OCI-LY7 (cell line): ENCODE measurements around the gene DEPDC1B.
"Not testable (repeated sequence)": the region's sequence is repeated elsewhere in the genome, so short reads cannot be mapped to it uniquely, and the experiment has no call there.

Experiments used
- EZH2phosphoT487 ChIP-seq: fragments of 200-600 bp; sonication (generic); IDR thresholded peaks from 2 replicates; pipeline ENCODE4 v1.6.1; 2018; ENCODE audit warnings: low read depth, borderline replicate concordance, mild to moderate bottlenecking, mixed run types, antibody characterized with exemption, low read length, moderate library complexity, mixed read lengths
- TF ChIP-seq, protein P1 (sequence below): fragments of 200-600 bp; sonication (generic); conservative IDR thresholded peaks from 2 replicates; pipeline ENCODE4 v1.5.1; 2014; ENCODE audit warnings: mild to moderate bottlenecking, antibody characterized with exemption, low read length, moderate library complexity, mixed read lengths

DNA sequence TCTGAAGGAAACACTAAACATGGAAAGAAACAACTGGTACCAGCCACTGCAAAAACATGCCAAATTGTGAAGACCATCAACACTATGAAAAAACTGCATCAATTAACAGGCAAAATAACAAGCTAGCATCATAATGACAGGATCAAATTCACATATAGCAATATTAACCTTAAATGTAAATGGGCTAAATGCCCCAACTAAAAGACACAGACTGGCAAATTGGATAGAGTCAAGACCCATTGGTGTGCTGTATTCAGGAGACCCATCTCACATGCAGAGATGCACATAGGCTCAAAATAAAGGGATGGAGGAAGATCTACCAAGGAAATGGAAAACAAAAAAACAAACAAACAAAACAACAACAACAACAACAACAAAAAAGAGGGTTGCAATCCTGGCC is 30.9 kb upstream of the DEPDC1B start:
- TF ChIP-seq EZH2phosphoT487: not testable (repeated sequence)
- TF ChIP-seq, protein P1, sequence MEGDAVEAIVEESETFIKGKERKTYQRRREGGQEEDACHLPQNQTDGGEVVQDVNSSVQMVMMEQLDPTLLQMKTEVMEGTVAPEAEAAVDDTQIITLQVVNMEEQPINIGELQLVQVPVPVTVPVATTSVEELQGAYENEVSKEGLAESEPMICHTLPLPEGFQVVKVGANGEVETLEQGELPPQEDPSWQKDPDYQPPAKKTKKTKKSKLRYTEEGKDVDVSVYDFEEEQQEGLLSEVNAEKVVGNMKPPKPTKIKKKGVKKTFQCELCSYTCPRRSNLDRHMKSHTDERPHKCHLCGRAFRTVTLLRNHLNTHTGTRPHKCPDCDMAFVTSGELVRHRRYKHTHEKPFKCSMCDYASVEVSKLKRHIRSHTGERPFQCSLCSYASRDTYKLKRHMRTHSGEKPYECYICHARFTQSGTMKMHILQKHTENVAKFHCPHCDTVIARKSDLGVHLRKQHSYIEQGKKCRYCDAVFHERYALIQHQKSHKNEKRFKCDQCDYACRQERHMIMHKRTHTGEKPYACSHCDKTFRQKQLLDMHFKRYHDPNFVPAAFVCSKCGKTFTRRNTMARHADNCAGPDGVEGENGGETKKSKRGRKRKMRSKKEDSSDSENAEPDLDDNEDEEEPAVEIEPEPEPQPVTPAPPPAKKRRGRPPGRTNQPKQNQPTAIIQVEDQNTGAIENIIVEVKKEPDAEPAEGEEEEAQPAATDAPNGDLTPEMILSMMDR: not testable (repeated sequence)
